NCI-H226 (cell line): Measurements from ENCODE around the gene RBM26.
"Not testable (repeated sequence)": the region's sequence is repeated elsewhere in the genome, so short reads cannot be mapped to it uniquely, and the experiment has no call there.

Experiments
- DNase-seq: peaks from one replicate; pipeline ENCODE4 v3.0.0-alpha.2; 2015

Gene RBM26

GRCh38 chr13:79386125-79386826 is 19.8 kb downstream of the RBM26 start:
- DNase-seq, result peak; percentile 60

GRCh38 chr13:79385694-79386093 is 20.4 kb downstream of the RBM26 start:
- peak; percentile 84 for DNase-seq

GRCh38 chr13:79384022-79384610 is 21.9 kb downstream of the RBM26 start:
- DNase-seq, result no peak

- no peak for DNase-seq
Measured at GRCh38 chr13:79382545-79383275, 23.3 kb downstream of the RBM26 start.

GRCh38 chr13:79380997-79381396 is 25.1 kb downstream of the RBM26 start:
- DNase-seq, result no peak

- no peak for DNase-seq
Measured at GRCh38 chr13:79379274-79379673, 26.8 kb downstream of the RBM26 start.

GRCh38 chr13:79376843-79377242 is 29.2 kb downstream of the RBM26 start:
- DNase-seq, result no peak

GRCh38 chr13:79374578-79374977 is 31.5 kb downstream of the RBM26 start:
- no peak for DNase-seq

- DNase-seq, result no peak
Measured at GRCh38 chr13:79373916-79374315, 32.1 kb downstream of the RBM26 start.

GRCh38 chr13:79369226-79369625 is 36.8 kb downstream of the RBM26 start:
- DNase-seq, result no peak

GRCh38 chr13:79365981-79366380 is 40.1 kb downstream of the RBM26 start:
- DNase-seq, result no peak

- DNase-seq, result no peak
Measured at GRCh38 chr13:79361299-79361698, 44.8 kb downstream of the RBM26 start.

- DNase-seq, result no peak
Measured at GRCh38 chr13:79360095-79360494, 46.0 kb downstream of the RBM26 start.

GRCh38 chr13:79359064-79359463 is 47.0 kb downstream of the RBM26 start:
- DNase-seq, result no peak

- no peak for DNase-seq
Measured at GRCh38 chr13:79354285-79354684, 51.8 kb downstream of the RBM26 start.

- DNase-seq, result no peak
Measured at GRCh38 chr13:79353693-79354092, 52.4 kb downstream of the RBM26 start.

GRCh38 chr13:79352107-79352506 is 53.9 kb downstream of the RBM26 start:
- no peak for DNase-seq

- DNase-seq, result not testable (repeated sequence)
Measured at GRCh38 chr13:79349608-79350007, 56.4 kb downstream of the RBM26 start.

- DNase-seq, result no peak
Measured at GRCh38 chr13:79349011-79349410, 57.0 kb downstream of the RBM26 start.

GRCh38 chr13:79346300-79346914 is 59.6 kb downstream of the RBM26 start:
- no peak for DNase-seq

- no peak for DNase-seq
Measured at GRCh38 chr13:79341202-79341601, 64.9 kb downstream of the RBM26 start.

- no peak for DNase-seq
Measured at GRCh38 chr13:79340490-79340889, 65.6 kb downstream of the RBM26 start.

- DNase-seq, result no peak
Measured at GRCh38 chr13:79338343-79338742, 67.7 kb downstream of the RBM26 start.

- no peak for DNase-seq
Measured at GRCh38 chr13:79336966-79337365, 69.1 kb downstream of the RBM26 start.
